H1 (cell line): ENCODE data around the gene VAV2. TPM values are rescaled to one million over a fixed set of nuclear protein-coding genes. Genes with fewer than 3 reads are reported as not detected.

Source experiments
- CTCF ChIA-PET: fragments of 300-600 bp; sonication (Branson Sonifier 250); formaldehyde crosslinking; loops from one replicate; lab custom pipeline; 2021; ENCODE audit not compliant: partially characterized antibody; lab: Charles Lee
- POLR2A ChIA-PET: fragments of 300-600 bp; sonication (Branson Sonifier 250); formaldehyde crosslinking; loops from one replicate; lab custom pipeline; 2021; ENCODE audit warnings: inconsistent platforms; ENCODE audit not compliant: partially characterized antibody; lab: Charles Lee
- DNase-seq, 2 experiments: peaks; one replicate each; pipeline versions ENCODE4 v3.0.0 to v3.0.0-alpha.2; 2010 to 2022; ENCODE audit warnings: low spot score in 2 of 2, low read depth in 1 of 2, mixed read lengths in 1 of 2
- FAIRE-seq: peaks from 2 replicates; lab custom pipeline; 2011; peaks lifted over from hg19 to GRCh38; lab: Jason Lieb, UNC
- H2AFZ ChIP-seq: 2 replicates; pipeline ENCODE4 v1.8.1; 2012; ENCODE audit warnings: low read length, inconsistent platforms
- H2AK5ac ChIP-seq: 2 replicates; pipeline ENCODE4 v1.6.1; 2013; ENCODE audit warnings: low read depth, low read length
- H2BK120ac ChIP-seq: replicated peaks from 2 replicates; pipeline ENCODE3; 2013; ENCODE audit warnings: low read depth, low read length, inconsistent platforms
- H2BK12ac ChIP-seq: 2 replicates; pipeline ENCODE4 v1.6.1; 2013; ENCODE audit warnings: low read depth, low read length
- H2BK15ac ChIP-seq: 2 replicates; pipeline ENCODE4 v1.6.1; 2013; ENCODE audit warnings: low read length
- H2BK20ac ChIP-seq: 2 replicates; pipeline ENCODE4 v1.6.1; 2013; ENCODE audit warnings: low read length
- H2BK5ac ChIP-seq: 2 replicates; pipeline ENCODE4 v1.6.1; 2013; ENCODE audit warnings: low read depth, low read length
- H3K14ac ChIP-seq: 2 replicates; pipeline ENCODE4 v1.6.1; 2013; ENCODE audit warnings: inconsistent platforms; ENCODE audit not compliant: insufficient read length
- H3K18ac ChIP-seq: 2 replicates; pipeline ENCODE4 v1.6.1; 2013; ENCODE audit warnings: low read length; ENCODE audit errors: extremely low read depth
- H3K23ac ChIP-seq: 2 replicates; pipeline ENCODE4 v1.6.1; 2013; ENCODE audit warnings: inconsistent platforms; ENCODE audit not compliant: insufficient read length
- H3K23me2 ChIP-seq: 2 replicates; pipeline ENCODE4 v1.6.1; 2013; ENCODE audit warnings: low read depth, low read length
- H3K27ac ChIP-seq: 2 replicates; pipeline ENCODE4 v1.6.1; 2011; ENCODE audit warnings: low read depth, low read length, inconsistent platforms
- H3K27me3 ChIP-seq, 4 experiments: replicated peaks in 1 of 4; 1 replicate in 1 of 4; 2 replicates in 3 of 4; pipeline versions ENCODE4 v1.6.1 to v1.8.1; 2011 to 2013; ENCODE audit warnings: low read length in 3 of 4, mild to moderate bottlenecking in 3 of 4, inconsistent platforms in 2 of 4, mixed read lengths in 2 of 4, moderate library complexity in 1 of 4; ENCODE audit not compliant: control insufficient read depth in 3 of 4, insufficient read depth in 3 of 4; ENCODE audit errors: extremely low read depth in 1 of 4
- H3K36me3 ChIP-seq, 4 experiments: 2 replicates each; pipeline versions ENCODE4 v1.6.1 to v1.8.1; 2011 to 2013; ENCODE audit warnings: mild to moderate bottlenecking in 4 of 4, low read length in 3 of 4, moderate library complexity in 2 of 4, control low read depth in 1 of 4, inconsistent platforms in 1 of 4; ENCODE audit not compliant: insufficient read depth in 4 of 4, control insufficient read depth in 2 of 4
- H3K4ac ChIP-seq: replicated peaks from 2 replicates; pipeline ENCODE3; 2013; ENCODE audit warnings: low read length, low read depth, mixed read lengths, inconsistent platforms; ENCODE audit not compliant: insufficient read length
- H3K4me1 ChIP-seq, 4 experiments: replicated peaks in 1 of 4; 1 replicate in 1 of 4; 2 replicates in 3 of 4; pipeline versions ENCODE4 v1.6.1 to v1.8.1; 2011 to 2013; ENCODE audit warnings: low read length in 3 of 4, inconsistent platforms in 2 of 4, mixed read lengths in 1 of 4; ENCODE audit not compliant: insufficient read depth in 4 of 4, control insufficient read depth in 3 of 4
- H3K4me2 ChIP-seq, 2 experiments: 2 replicates each; pipeline versions ENCODE4 v1.6.1 to v1.8.1; 2011 to 2013; ENCODE audit warnings: low read depth in 2 of 2, low read length in 2 of 2, control low read depth in 1 of 2, inconsistent platforms in 1 of 2, mild to moderate bottlenecking in 1 of 2; ENCODE audit not compliant: insufficient read depth in 1 of 2
- H3K4me3 ChIP-seq, 4 experiments: fragments of 200-600, 300-600 bp in 1 of 4; sonication (generic), shearing (Covaris generic), sonication (Bioruptor Twin) in 1 of 4; 2 replicates each; pipeline versions ENCODE4 v1.5.1 to v1.8.1; 2011 to 2016; ENCODE audit warnings: low read length in 4 of 4, low read depth in 3 of 4, control low read depth in 2 of 4, inconsistent platforms in 2 of 4, mild to moderate bottlenecking in 2 of 4, mixed read lengths in 1 of 4, moderate library complexity in 1 of 4; ENCODE audit not compliant: insufficient read depth in 2 of 4; ENCODE audit errors: extremely low read depth in 1 of 4
- H3K56ac ChIP-seq: replicated peaks from 2 replicates; pipeline ENCODE3; 2013; ENCODE audit warnings: low read depth, mild to moderate bottlenecking, mixed read lengths, low read length, inconsistent platforms; ENCODE audit not compliant: insufficient read length
- H3K79me1 ChIP-seq: 2 replicates; pipeline ENCODE4 v1.6.1; 2013; ENCODE audit warnings: low read depth, low read length, control low read depth
- H3K79me2 ChIP-seq, 2 experiments: 2 replicates each; pipeline versions ENCODE4 v1.6.1 to v1.8.1; 2012 to 2013; ENCODE audit warnings: low read length in 2 of 2, mild to moderate bottlenecking in 2 of 2, inconsistent platforms in 1 of 2; ENCODE audit not compliant: insufficient read depth in 2 of 2, control insufficient read depth in 1 of 2
- H3K9ac ChIP-seq, 4 experiments: replicated peaks in 1 of 4; 1 replicate in 1 of 4; 2 replicates in 3 of 4; pipeline versions ENCODE4 v1.6.1 to v1.8.1; 2011 to 2013; ENCODE audit warnings: low read depth in 3 of 4, low read length in 3 of 4, control low read depth in 2 of 4, mild to moderate bottlenecking in 2 of 4, moderate library complexity in 2 of 4, inconsistent platforms in 1 of 4; ENCODE audit errors: extremely low read depth in 1 of 4
- H3K9me3 ChIP-seq, 2 experiments: 2 replicates each; pipeline versions ENCODE4 v1.6.1 to v1.8.1; 2012 to 2013; ENCODE audit warnings: mild to moderate bottlenecking in 2 of 2, moderate library complexity in 2 of 2, control low read depth in 1 of 2, inconsistent platforms in 1 of 2, low read depth in 1 of 2, low read length in 1 of 2, mixed read lengths in 1 of 2; ENCODE audit not compliant: insufficient read depth in 2 of 2
- H4K20me1 ChIP-seq, 2 experiments: replicated peaks in 1 of 2; 2 replicates each; pipeline versions ENCODE3 to v1.8.1; 2011 to 2013; ENCODE audit warnings: inconsistent platforms in 2 of 2, low read length in 2 of 2, mild to moderate bottlenecking in 1 of 2; ENCODE audit not compliant: insufficient read depth in 2 of 2, control insufficient read depth in 1 of 2
- H4K5ac ChIP-seq: 2 replicates; pipeline ENCODE4 v1.6.1; 2013; ENCODE audit warnings: low read length, low read depth, mixed read lengths, inconsistent platforms; ENCODE audit not compliant: insufficient read length
- H4K8ac ChIP-seq: 2 replicates; pipeline ENCODE4 v1.8.0; 2013; ENCODE audit warnings: mild to moderate bottlenecking, moderate library complexity, low read length, inconsistent platforms; ENCODE audit not compliant: insufficient read depth; ENCODE audit errors: extremely low read depth
- H4K91ac ChIP-seq: replicated peaks from 2 replicates; pipeline ENCODE3; 2013; ENCODE audit warnings: low read length, mixed read lengths, inconsistent platforms; ENCODE audit not compliant: insufficient read length
- CBX8 ChIP-seq: fragments of 300-800, 300-1000 bp; sonication (generic); IDR thresholded peaks from 2 replicates; pipeline ENCODE4 v1.7.1; 2016; ENCODE audit warnings: low read depth, low read length, borderline replicate concordance
- CEBPB ChIP-seq: IDR thresholded peaks from 2 replicates; pipeline ENCODE4 v1.6.1; 2012; ENCODE audit warnings: low read depth, low read length
- HDAC6 ChIP-seq: IDR thresholded peaks from one replicate; pipeline ENCODE4 v1.7.1; 2012; ENCODE audit warnings: low read depth, mild to moderate bottlenecking, inconsistent platforms, low read length, moderate library complexity
- JUND ChIP-seq: IDR thresholded peaks from 2 replicates; pipeline ENCODE4 v1.6.1; 2011; ENCODE audit warnings: mild to moderate bottlenecking, improper control_type of control experiment, low read length
- NRF1 ChIP-seq: IDR thresholded peaks from 2 replicates; pipeline ENCODE4 v1.6.1; 2011; ENCODE audit warnings: mild to moderate bottlenecking, low read depth, low read length, improper control_type of control experiment
- SRF ChIP-seq: IDR thresholded peaks from 2 replicates; pipeline ENCODE4 v1.6.1; 2011; ENCODE audit warnings: mild to moderate bottlenecking, low read depth, low read length, moderate library complexity
- TAF1 ChIP-seq: IDR thresholded peaks from 2 replicates; pipeline ENCODE4 v1.6.1; 2011; ENCODE audit warnings: mild to moderate bottlenecking, low read depth, low read length
- TEAD4 ChIP-seq: IDR thresholded peaks from 2 replicates; pipeline ENCODE4 v1.6.1; 2012; ENCODE audit warnings: low read depth, low read length, inconsistent platforms, mixed read lengths
- WGBS, 2 experiments: shearing (Covaris generic) in 1 of 2; methylation state at CpG; one replicate each; pipeline versions ENCODE4 v1.1.6 to v1.1.7; 2013 to 2015; ENCODE audit warnings: low lambda C conversion rate in 2 of 2, mixed read lengths in 2 of 2, inconsistent platforms in 1 of 2, low coverage in 1 of 2, missing lambda C conversion rate in 1 of 2; ENCODE audit not compliant: insufficient replicate concordance in 2 of 2, insufficient coverage in 1 of 2, insufficient read length in 1 of 2; ENCODE audit errors: extremely low coverage in 1 of 2, missing lambda C conversion rate in 1 of 2; 5-methylcytosine and 5-hydroxymethylcytosine counted together
- polyA plus RNA-seq, 7 experiments: library from polyadenylated mRNA; depleted of rRNA in 3 of 7; stranded (reverse) in 5 of 7; unstranded in 2 of 7; fragments of >200 nt in 5 of 7; fragments of 200-250 nt in 2 of 7; gene quantifications; 1 replicate in 5 of 7; 2 replicates in 1 of 7; 4 replicates in 1 of 7; pipeline versions ENCODE4 v1.2.1 to v1.2.3, GENCODE V29; 2011 to 2013; ENCODE audit warnings: missing spikeins in 2 of 7, mixed read lengths in 2 of 7
- total RNA-seq: library from RNA; stranded (reverse); fragmentation: NEBNext Ultra II Directional; extraction: Animal tissue kit (Norgen Biotek cat#: 25700); gene quantifications from 2 replicates; pipeline ENCODE4 v1.2.1, GENCODE V29; 2021

VAV2 gene
- total and polyA plus RNA-seq, 2 of the 8 experiments (the other 6 are each of a cell fraction or from before 2014, with no cell fraction given), result 13.6 to 37.6 TPM

DNA sequence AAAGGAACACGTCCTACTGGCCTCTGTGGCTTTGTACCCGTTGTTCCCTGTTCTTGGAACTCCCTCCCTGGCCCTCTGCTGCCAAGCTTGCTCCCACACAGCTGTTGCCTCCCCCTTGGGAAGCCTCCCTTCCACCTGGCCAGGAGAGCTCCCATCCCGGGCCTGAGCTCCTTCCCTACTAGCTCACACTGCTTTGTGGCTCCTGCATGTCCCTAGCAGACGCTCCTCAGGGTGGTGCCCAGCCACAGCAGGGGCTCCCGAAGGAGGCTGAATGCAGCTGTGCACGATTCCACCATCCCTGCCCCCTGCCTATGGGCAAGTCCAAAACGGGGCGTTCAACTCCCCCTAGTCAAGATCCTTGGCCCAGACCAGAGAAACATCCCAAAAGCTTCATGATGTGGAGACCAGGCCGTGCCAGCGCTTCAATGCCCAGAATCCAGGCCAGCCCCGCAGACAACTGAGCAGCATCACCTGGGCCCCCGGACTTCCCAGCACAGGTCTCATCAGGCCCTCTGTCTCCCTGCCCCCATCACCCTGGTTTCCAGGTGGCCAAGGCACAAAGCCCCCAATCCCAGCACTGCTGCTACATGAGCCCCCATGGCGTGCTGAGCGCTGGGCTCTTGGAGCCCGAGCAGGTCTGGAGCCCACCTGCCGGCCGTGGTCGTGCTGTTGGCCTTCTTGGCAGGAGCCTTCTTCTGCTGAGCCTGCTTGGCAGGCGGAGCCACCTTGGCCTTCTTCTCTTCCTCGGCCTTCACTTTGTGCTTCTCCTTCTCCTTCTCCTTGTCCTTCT is 47.5 kb upstream of the VAV2 start:
- WGBS, 2 experiments, result 86% methylated on average over 20 of the region's 20 CpGs; no CpG with 5 or more reads in 1 of the 2 experiments
- Histone ChIP-seq H3K36me3 (peaks cover 33 to 66% (median 49%) of the 10 kb centered on the region in 4 experiments), H3K27me3 (no peaks in the 10 kb centered on the region), H2BK20ac (no peak overlapping the region), H4K5ac (no peak overlapping the region), H3K4me3 (no peak overlapping the region), H3K79me1 (no peaks in the 10 kb centered on the region), H3K79me2 (no peaks in the 10 kb centered on the region), H3K4ac (no peak overlapping the region), H3K9ac (no peak overlapping the region), H4K91ac (no peak overlapping the region), H3K9me3 (no peaks in the 10 kb centered on the region), H3K56ac (no peak overlapping the region), H3K23ac (no peak overlapping the region), H2AK5ac (no peak overlapping the region), H2BK120ac (no peak overlapping the region), H4K8ac (no peak overlapping the region), H2BK12ac (no peak overlapping the region), H2BK5ac (no peak overlapping the region), H3K4me1 (no peaks in the 10 kb centered on the region; a peak in 1 of 7 replicates), H2AFZ (no peak overlapping the region), H3K23me2 (no peaks in the 10 kb centered on the region), H3K27ac (no peak overlapping the region), H3K4me2 (no peak overlapping the region), H2BK15ac (no peak overlapping the region), H3K14ac (no peak overlapping the region), H3K18ac (no peak overlapping the region), H4K20me1 (peaks cover 8% of the 10 kb centered on the region in 2 experiments)
- ChIA-PET CTCF (interaction anchor here (0.9 to 2.2 kb wide), 3 partner anchors 13 to 124 kb away, joined by 3 to 4 read pairs (median 4); no protein-coding TSS in a partner anchor), POLR2A (interaction anchor here (0.8 to 2.6 kb wide), 3 partner anchors 10 to 12 kb away, joined by 3 to 11 read pairs (median 4); no protein-coding TSS in a partner anchor)
- FAIRE-seq (no peak), DNase-seq (no peak)
- TF ChIP-seq TEAD4, result no peak
- TF ChIP-seq SRF, result no peak
- TF ChIP-seq JUND, result no peak
- TF ChIP-seq TAF1, result no peak
- no peak for TF ChIP-seq CEBPB
- TF ChIP-seq NRF1, result no peak
- no peak for TF ChIP-seq CBX8
- TF ChIP-seq HDAC6, result no peak
